HG03139 (cell line): Measurements from ENCODE around the gene PPP1R37.

Source experiments
- ATAC-seq: cut with Tn5 transposase; IDR thresholded peaks from one replicate; pipeline ENCODE4 v1.9.1; 2021; ENCODE audit not compliant: unreplicated experiment

PPP1R37 gene

GRCh38 chr19:45092747-45093678, at the start of gene PPP1R37:
Gene PPP1R37 (plus strand): TSS chr19:45093179. CDS start chr19:45093326, 147 bp downstream.
- ATAC-seq: peak; percentile 56

DNA sequence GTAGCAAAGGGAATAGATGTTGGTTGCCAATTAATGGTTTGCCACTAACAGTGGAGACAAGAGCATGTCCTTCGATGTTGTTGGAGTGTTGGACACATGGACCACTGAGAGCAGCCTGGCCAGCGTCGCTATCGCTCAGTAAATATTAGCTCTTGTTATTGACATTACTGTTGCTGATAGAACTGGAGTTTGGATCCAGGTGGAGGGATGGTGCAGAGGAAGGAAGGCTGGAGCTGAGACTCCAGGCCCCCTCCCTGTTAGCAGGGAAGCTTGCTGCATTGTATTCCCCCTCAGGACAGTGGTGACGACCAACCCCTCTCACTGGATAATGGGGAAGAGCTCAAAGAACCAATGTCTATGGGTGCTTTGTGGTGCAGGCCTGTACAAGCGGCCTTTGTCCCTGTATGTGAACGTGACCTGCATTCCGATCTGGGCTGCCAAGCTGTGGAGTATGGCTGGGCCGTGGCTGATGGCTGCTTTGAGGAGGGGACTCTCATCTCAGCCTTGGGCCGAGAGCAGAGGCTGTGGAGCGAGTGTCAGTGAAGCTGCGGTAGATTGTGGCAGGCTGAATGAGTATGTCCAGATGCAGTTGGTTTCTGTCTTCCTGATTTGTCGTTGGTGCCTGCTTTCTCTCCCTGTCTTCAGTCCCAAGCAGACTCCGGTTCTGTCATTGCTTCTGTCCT, 47.2 kb upstream of the PPP1R37 start:
- no peak for ATAC-seq

GRCh38 chr19:45046355-45046754, 46.6 kb upstream of the PPP1R37 start:
- no peak for ATAC-seq

DNA sequence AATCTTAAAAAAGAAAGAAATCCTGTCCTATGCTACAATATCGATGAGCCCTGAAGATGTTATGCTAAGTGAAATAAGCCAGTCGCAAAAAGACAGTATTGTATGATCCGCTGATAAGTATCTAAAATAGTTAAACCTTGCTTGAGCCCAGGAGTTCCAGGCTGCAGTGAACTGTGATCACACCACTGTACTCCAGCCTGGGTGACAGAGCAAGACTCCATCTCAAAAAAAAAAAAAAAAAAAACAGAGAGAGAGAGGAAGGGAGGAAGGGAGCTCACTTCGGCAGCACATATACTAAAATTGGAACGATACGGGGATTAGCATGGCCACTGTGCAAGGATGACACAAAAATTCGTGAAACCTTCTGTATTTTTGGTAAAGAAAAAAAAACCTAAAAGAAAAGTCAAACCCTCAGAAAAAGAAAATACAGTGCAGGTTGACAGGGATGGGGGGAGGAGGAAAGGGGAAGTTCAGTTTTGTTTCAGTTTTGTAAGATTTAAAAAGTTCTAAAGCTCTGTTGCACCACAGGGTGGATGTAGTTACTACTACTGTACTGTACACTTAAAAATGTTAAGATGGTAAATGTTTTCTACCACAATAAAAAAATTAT, 45.7 kb upstream of the PPP1R37 start:
- no peak for ATAC-seq

DNA sequence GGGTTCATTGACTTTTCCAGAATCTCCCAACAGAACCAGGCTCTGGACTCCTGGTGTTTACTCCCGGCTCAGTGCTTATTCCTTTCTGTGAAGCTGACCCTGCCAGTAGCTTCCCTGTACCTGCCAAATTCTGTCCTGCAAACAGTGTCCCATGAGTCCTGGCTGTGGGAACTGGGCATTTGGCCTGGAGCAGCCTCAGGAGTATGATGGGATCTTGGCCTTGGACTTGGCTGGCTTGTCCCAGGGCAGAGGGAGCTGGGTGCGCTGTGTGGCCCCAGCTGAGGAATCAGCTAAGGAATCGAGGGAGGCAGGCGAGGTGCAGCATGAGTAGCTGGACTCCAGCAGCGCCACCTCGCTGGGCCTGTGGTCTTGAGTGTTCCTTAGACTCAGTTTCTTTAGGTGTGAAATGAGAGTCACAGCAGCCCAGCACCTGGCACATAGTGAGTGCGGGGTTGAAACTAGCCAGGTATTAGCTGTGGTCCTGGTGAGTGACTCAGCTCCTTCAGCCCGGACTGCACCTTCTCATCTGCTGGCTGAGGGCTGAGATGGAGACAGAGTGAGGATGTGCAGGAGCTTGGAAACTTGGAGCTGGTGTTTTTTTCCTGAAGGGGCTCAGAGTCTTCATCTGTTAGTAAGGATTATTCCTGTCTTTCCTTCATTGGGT, 43.8 kb upstream of the PPP1R37 start:
- no peak for ATAC-seq

GRCh38 chr19:45050036-45050435, 42.9 kb upstream of the PPP1R37 start:
- no peak for ATAC-seq

DNA sequence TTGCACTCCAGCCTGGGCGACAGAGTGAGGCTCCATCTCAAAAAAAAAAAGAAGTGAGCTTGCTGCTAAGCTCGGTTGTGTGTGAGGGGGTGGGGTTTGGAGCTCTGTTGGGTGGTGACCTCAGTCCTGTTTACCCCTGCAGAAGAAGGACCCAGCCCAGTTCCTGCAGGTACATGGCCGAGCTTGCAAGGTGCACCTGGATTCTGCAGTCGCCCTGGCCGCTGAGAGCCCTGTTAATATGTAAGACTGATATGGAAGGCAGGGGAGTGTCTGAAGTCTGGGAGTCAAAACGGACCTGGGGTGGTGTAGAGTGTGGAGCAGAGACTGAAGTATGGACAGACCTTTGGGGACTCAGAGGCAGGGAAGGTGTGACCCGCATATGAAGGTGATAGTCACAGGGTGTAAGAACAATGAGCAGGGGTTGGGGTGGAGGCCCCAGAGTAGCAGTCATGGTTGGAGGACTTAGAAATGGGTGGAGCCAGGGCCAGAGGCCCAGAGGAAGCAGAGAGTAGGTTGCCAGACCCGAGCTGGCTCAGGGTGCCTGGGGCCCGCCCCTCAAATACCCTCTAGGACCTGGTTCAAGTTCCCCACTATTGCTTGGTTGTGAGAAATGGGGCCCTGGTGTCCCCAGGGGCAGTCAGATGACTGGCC, 40.9 kb upstream of the PPP1R37 start:
- no peak for ATAC-seq

GRCh38 chr19:45056831-45057230, 36.1 kb upstream of the PPP1R37 start:
- ATAC-seq: no peak

GRCh38 chr19:45057444-45057843, 35.5 kb upstream of the PPP1R37 start:
- ATAC-seq: no peak

GRCh38 chr19:45058622-45059159, 34.3 kb upstream of the PPP1R37 start:
- ATAC-seq: no peak

- ATAC-seq: peak; percentile 53
Observed at GRCh38 chr19:45059258-45059965, 33.6 kb upstream of the PPP1R37 start.

- no peak for ATAC-seq
Observed at GRCh38 chr19:45061965-45062364, 31.0 kb upstream of the PPP1R37 start.

- ATAC-seq: no peak
Observed at GRCh38 chr19:45063851-45064801, 28.9 kb upstream of the PPP1R37 start.

- no peak for ATAC-seq
Observed at GRCh38 chr19:45066921-45067661, 25.9 kb upstream of the PPP1R37 start.

DNA sequence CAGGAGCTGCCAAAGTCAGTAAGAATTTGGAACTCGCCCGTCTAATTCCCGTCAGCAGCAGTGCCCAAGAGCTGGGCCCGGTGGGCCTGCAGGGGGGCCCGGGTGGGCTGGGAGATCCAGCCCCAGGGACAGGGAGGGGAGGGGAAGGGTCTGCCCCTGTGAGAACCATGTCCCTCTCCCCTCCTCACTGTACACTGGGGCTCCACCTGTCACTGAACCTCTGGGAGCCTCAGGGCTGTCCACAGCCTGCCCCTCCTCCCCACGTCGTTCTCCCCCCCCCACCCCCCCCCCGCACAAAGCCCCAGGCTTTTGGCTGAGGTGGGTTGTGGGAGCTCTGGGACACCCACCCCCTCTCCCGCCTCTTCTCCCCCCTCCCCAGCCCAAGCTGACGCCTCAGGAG, 24.9 kb upstream of the PPP1R37 start:
- no peak for ATAC-seq

- ATAC-seq: no peak
Observed at GRCh38 chr19:45069056-45069455, 23.9 kb upstream of the PPP1R37 start.

GRCh38 chr19:45070214-45070613, 22.8 kb upstream of the PPP1R37 start:
- ATAC-seq: no peak
